Stomach (tissue), 9 donors: ENCODE results near the gene FAM168A. TPM values are rescaled to one million over a fixed set of nuclear protein-coding genes. Genes with fewer than 3 reads are reported as not detected.

Source experiments
- DNase-seq, 2 donors: peaks; one replicate each; pipeline versions ENCODE4 v3.0.0 to v3.0.0-alpha.2; 2013 to 2019
- H3K27ac ChIP-seq, 5 donors: fragments of 200-600 bp in 4 of 5; sonication (generic) in 4 of 5; one replicate each; pipeline ENCODE4 v1.5.1; 2013 to 2019; ENCODE audit warnings: mild to moderate bottlenecking in 1 of 5, moderate library complexity in 1 of 5
- H3K27me3 ChIP-seq, 3 donors: fragments of 200-600 bp; sonication (generic); one replicate each; pipeline ENCODE4 v1.5.1; 2017 to 2019; ENCODE audit warnings: mixed run types in 1 of 3
- H3K36me3 ChIP-seq, 4 donors: fragments of 200-600 bp; sonication (generic); 1 replicate in 3 of 4; 2 replicates in 1 of 4; pipeline ENCODE4 v1.5.1; 2016 to 2019
- H3K4me1 ChIP-seq, 4 donors: fragments of 200-600 bp; sonication (generic); one replicate each; pipeline ENCODE4 v1.5.1; 2016 to 2019
- H3K4me3 ChIP-seq, 4 donors: fragments of 200-600 bp; sonication (generic) in 3 of 4; one replicate each; pipeline ENCODE4 v1.5.1; 2016 to 2019; ENCODE audit warnings: mild to moderate bottlenecking in 1 of 4
- H3K9me3 ChIP-seq, 4 donors: fragments of 200-600 bp; sonication (generic); one replicate each; pipeline ENCODE4 v1.5.1; 2016 to 2019
- EP300 ChIP-seq: sonication (generic); formaldehyde crosslinking; IDR thresholded peaks from one replicate; pipeline ENCODE4 v1.6.1; 2017; ENCODE audit warnings: antibody characterized with exemption
- POLR2A ChIP-seq, 4 donors: fragments of 450-650 bp; IDR thresholded peaks; one replicate each; pipeline ENCODE4 v1.6.1; 2016; ENCODE audit warnings: antibody characterized with exemption in 4 of 4, control low read depth in 2 of 4, mild to moderate bottlenecking in 1 of 4, moderate library complexity in 1 of 4
- POLR2AphosphoS5 ChIP-seq, 3 donors: sonication (generic); formaldehyde crosslinking; IDR thresholded peaks; one replicate each; pipeline ENCODE4 v1.6.1; 2016; ENCODE audit warnings: antibody characterized with exemption in 3 of 3
- WGBS, 5 donors: extraction: QIAGEN DNeasy Blood & Tissue Kit in 3 of 5; methylation state at CpG; one replicate each; pipeline versions ENCODE4 v1.1.5 to v1.1.7; 2013 to 2018; 5-methylcytosine and 5-hydroxymethylcytosine counted together
- intact Hi-C: fragments of 100-400 bp; cut with DNase I; formaldehyde crosslinking; loops from one replicate; pipeline ENCODE4 v1.15.1; 2023; ENCODE audit warnings: low total_unique reads
- polyA plus RNA-seq, 3 donors: library from polyadenylated mRNA; stranded (reverse); fragments of 200-250 nt; gene quantifications; one replicate each; pipeline ENCODE4 v1.2.3, GENCODE V29; 2013
- total RNA-seq, 5 donors: library from RNA; depleted of rRNA; stranded (reverse); fragments of >200 nt; gene quantifications; one replicate each; pipeline versions ENCODE4 v1.1.0 to v1.2.3, GENCODE V29; 2014 to 2016
- TF ChIP-seq, protein P1 (sequence below), 7 experiments: fragments of 450-650 bp in 4 of 7; fragments of 200-600 bp in 3 of 7; sonication (generic) in 3 of 7; IDR thresholded peaks; one replicate each; pipeline ENCODE4 v1.5.1; 2016 to 2019; ENCODE audit warnings: antibody characterized with exemption in 7 of 7, control low read depth in 2 of 7, mild to moderate bottlenecking in 1 of 7
- donor health status: healthy with polysubstance abuse.
- donor health status: Bipolar disorder and iron deficiency.
- donor health status: healthy.

Gene FAM168A
- total and polyA plus RNA-seq, 8 donors, result 4.3 to 25.4 (median 6.3) TPM

DNA sequence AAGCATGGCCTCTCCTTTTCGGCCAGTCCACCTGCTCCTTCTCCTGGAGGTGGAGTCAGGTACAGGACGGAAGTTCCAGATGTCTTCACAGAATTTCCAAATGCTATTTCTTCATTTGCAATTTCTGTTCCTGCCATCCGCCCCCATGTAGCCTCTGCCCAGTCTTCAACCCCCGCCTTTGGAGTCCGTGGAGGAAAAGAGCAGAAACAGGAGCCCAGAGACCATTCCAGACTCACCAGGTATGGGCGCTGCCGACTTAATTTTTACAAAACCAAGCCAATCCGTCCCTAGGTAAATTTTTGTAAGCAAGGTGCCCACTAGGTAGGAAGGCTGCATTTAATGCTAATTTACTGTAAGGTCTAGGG is 192.8 kb downstream of the FAM168A start:
- Histone ChIP-seq H3K36me3 (peaks cover 10 to 58% (median 56%) of the 10 kb centered on the region in 4 donors), H3K27me3 (no peaks in the 10 kb centered on the region), H3K4me1 (peaks cover 0 to 12% (median 0%) of the 10 kb centered on the region in 4 donors), H3K27ac (peak overlapping the region in 1 of 5 donors; percentile 6), H3K9me3 (no peaks in the 10 kb centered on the region), H3K4me3 (no peak overlapping the region)
- intact Hi-C loops, result no loop called here
- no peak for DNase-seq
- TF ChIP-seq POLR2A (IDR thresholded peaks at IDR 0.05) (no peak), POLR2AphosphoS5 (IDR thresholded peaks at IDR 0.05) (no peak), EP300 (no peak)
- TF ChIP-seq, protein P1, sequence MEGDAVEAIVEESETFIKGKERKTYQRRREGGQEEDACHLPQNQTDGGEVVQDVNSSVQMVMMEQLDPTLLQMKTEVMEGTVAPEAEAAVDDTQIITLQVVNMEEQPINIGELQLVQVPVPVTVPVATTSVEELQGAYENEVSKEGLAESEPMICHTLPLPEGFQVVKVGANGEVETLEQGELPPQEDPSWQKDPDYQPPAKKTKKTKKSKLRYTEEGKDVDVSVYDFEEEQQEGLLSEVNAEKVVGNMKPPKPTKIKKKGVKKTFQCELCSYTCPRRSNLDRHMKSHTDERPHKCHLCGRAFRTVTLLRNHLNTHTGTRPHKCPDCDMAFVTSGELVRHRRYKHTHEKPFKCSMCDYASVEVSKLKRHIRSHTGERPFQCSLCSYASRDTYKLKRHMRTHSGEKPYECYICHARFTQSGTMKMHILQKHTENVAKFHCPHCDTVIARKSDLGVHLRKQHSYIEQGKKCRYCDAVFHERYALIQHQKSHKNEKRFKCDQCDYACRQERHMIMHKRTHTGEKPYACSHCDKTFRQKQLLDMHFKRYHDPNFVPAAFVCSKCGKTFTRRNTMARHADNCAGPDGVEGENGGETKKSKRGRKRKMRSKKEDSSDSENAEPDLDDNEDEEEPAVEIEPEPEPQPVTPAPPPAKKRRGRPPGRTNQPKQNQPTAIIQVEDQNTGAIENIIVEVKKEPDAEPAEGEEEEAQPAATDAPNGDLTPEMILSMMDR (IDR thresholded peaks at IDR 0.05), result no peak
- 91 to 97% (median 94%) methylated on average over 8 of the region's 8 CpGs for WGBS, 5 donors

GRCh38 chr11:73404506-73405145 is 193.3 kb downstream of the FAM168A start:
- 85 to 98% (median 90%) methylated on average over 5 of the region's 5 CpGs for WGBS, 5 donors
- Histone ChIP-seq H3K36me3 (peaks cover 10 to 55% (median 53%) of the 10 kb centered on the region in 4 donors), H3K9me3 (no peaks in the 10 kb centered on the region), H3K27ac (peak overlapping the region in 1 of 5 donors; percentile 6), H3K27me3 (no peaks in the 10 kb centered on the region), H3K4me3 (no peak overlapping the region), H3K4me1 (peaks cover 0 to 12% (median 0%) of the 10 kb centered on the region in 4 donors)
- intact Hi-C loops, result loop anchor here (5.0 kb wide), 1 partner anchor 253 kb away; no protein-coding TSS in a partner anchor
- no peak for DNase-seq
- TF ChIP-seq POLR2AphosphoS5 (IDR thresholded peaks at IDR 0.05) (no peak), EP300 (no peak), POLR2A (IDR thresholded peaks at IDR 0.05) (no peak)
- TF ChIP-seq, protein P1 (IDR thresholded peaks at IDR 0.05), result no peak

GRCh38 chr11:73404048-73404447 is 193.9 kb downstream of the FAM168A start:
- peak; percentile 54 to 82 for DNase-seq
- H3K27ac ChIP-seq, result no peak overlapping the region
- H3K36me3 ChIP-seq, result peaks cover 4 to 50% (median 47%) of the 10 kb centered on the region in 4 donors
- no peak overlapping the region for H3K4me3 ChIP-seq
- no peaks in the 10 kb centered on the region for H3K27me3 ChIP-seq
- no peaks in the 10 kb centered on the region for H3K9me3 ChIP-seq
- 57 to 76% (median 63%) methylated on average over 4 of the region's 4 CpGs for WGBS, 5 donors
- TF ChIP-seq, protein P1 (IDR thresholded peaks at IDR 0.05), result peak in 4 of 7 experiments; percentile 30 to 56 (median 44)
- TF ChIP-seq POLR2A (IDR thresholded peaks at IDR 0.05) (no peak), POLR2AphosphoS5 (IDR thresholded peaks at IDR 0.05) (peak in 1 of 3 donors; percentile 30), EP300 (no peak)
- intact Hi-C loops, result loop anchor here (5.0 kb wide), 1 partner anchor 253 kb away; no protein-coding TSS in a partner anchor
- H3K4me1 ChIP-seq, result peaks cover 0 to 12% (median 0%) of the 10 kb centered on the region in 4 donors

- Histone ChIP-seq H3K36me3 (peaks cover 0 to 45% (median 42%) of the 10 kb centered on the region in 4 donors), H3K4me1 (peaks cover 0 to 12% (median 0%) of the 10 kb centered on the region in 4 donors), H3K4me3 (no peak overlapping the region), H3K9me3 (no peaks in the 10 kb centered on the region), H3K27ac (no peak overlapping the region), H3K27me3 (no peaks in the 10 kb centered on the region)
- WGBS, 5 donors, result 92 to 98% (median 95%) methylated on average over 5 of the region's 5 CpGs
- TF ChIP-seq, protein P1 (IDR thresholded peaks at IDR 0.05), result no peak
- no peak for TF ChIP-seq POLR2AphosphoS5 (IDR thresholded peaks at IDR 0.05)
- TF ChIP-seq POLR2A (IDR thresholded peaks at IDR 0.05), result no peak
- TF ChIP-seq EP300, result no peak
- no peak for DNase-seq
- intact Hi-C loops, result loop anchor here (5.0 kb wide), 1 partner anchor 254 kb away; no protein-coding TSS in a partner anchor
Observed at GRCh38 chr11:73403541-73403940, 194.4 kb downstream of the FAM168A start.
